LNCAP (cell line): ENCODE measurements around the gene POMGNT2.

Source experiments
- CTCF ChIP-seq: fragments of 450-650 bp; IDR thresholded peaks from 2 replicates; pipeline ENCODE4 v1.5.1; 2017; ENCODE audit warnings: mild to moderate bottlenecking

Gene POMGNT2

GRCh38 chr3:43036621-43037423 is 69.1 kb downstream of the POMGNT2 start:
- TF ChIP-seq CTCF = no peak

GRCh38 chr3:43035801-43036365 is 70.0 kb downstream of the POMGNT2 start:
- TF ChIP-seq CTCF = no peak

- no peak for TF ChIP-seq CTCF
Measured at GRCh38 chr3:43034911-43035310, 71.0 kb downstream of the POMGNT2 start.

DNA sequence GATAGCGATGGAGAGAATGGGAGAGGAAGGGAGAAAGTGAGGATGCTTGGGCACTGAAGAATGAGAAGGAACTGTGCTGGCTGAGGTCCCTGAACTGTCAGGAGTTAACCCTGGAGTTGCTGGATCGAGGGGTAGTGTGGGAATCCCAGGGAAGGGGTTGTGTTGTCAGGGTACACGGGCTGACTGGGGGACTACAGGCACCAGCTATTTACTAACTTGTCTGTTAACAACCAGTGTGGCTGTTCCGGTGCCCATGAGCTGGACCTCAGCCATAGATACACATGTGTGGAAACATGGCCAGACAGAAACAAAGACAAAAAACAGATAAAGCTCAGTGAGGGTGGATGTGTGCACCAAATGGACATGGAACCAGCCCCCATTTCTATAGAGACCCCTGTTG is 71.7 kb downstream of the POMGNT2 start:
- no peak for TF ChIP-seq CTCF

GRCh38 chr3:43032646-43033628 is 72.9 kb downstream of the POMGNT2 start:
- TF ChIP-seq CTCF = no peak

DNA sequence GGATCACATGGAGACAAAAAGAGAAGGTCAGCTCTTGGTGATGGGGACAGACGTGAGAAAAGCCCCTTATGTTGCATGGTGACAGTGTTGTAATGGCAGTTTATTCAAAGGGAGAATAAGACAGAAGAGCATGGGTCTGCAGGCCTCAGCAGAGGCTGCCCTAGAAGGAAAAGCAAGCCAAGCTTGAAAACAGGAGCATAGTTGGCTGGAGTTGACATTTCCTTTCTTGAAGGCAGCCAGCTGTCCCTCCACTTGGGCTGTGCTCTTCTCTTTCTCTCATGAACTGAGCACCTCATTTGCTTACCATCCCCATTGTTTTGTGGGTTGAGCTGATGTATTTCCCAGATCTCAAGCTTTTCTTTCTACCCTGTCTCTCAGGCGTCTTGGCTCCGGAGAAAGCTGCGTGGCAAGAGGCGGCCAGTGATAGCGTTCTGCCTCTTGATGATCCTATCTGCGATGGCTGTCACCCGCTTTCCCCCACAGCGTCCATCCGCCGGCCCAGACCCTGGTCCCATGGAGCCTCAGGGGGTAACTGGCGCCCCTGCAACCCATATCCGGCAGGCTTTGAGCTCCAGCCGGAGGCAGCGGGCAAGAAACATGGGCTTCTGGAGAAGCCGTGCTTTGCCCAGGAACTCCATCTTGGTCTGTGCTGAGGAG is 73.9 kb downstream of the POMGNT2 start:
- no peak for TF ChIP-seq CTCF

DNA sequence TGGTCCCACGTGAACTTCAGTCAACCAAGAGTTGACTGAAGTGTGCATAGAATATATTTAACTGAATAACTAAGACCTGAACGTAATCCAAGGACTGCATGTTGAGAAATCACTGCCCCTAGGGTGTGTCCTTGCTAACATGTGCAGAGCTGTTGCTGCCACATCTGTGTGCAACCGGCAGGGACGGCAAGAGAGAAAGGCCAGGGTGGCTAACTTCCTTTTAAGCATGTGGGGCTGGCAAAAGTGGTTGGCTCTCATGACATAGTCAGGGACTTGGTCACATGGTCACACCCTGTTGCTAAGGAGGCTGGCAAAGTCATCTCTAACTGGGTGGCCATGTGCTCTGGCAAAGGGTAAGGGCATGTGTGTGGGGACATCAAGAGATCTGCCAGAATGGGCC is 74.4 kb downstream of the POMGNT2 start:
- no peak for TF ChIP-seq CTCF
